EH (cell line): ENCODE measurements around the gene RNF138.
"Not testable (repeated sequence)": the region's sequence is repeated elsewhere in the genome, so short reads cannot be mapped to it uniquely, and the experiment has no call there.

Source experiments
- DNase-seq: peaks from one replicate; pipeline ENCODE4 v3.0.0-alpha.2; 2015; ENCODE audit warnings: low read depth

Gene RNF138

DNA sequence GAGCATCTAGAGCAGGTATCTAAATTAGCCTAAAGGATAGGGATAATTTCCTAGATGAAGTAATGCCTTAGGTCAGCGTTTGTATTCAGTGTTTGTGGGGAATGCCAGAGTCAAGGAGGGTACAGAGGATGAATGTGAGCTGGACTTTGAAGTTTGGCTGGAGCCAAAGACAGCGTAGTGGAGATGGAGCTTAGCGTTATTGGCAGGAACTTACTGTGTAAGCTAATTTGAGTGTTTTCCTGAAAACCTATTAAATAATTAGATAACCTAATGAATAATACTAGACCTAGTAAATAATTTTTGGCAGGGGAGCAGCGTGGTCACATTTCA, 4.2 kb downstream of the RNF138 start:
- no peak for DNase-seq

DNA sequence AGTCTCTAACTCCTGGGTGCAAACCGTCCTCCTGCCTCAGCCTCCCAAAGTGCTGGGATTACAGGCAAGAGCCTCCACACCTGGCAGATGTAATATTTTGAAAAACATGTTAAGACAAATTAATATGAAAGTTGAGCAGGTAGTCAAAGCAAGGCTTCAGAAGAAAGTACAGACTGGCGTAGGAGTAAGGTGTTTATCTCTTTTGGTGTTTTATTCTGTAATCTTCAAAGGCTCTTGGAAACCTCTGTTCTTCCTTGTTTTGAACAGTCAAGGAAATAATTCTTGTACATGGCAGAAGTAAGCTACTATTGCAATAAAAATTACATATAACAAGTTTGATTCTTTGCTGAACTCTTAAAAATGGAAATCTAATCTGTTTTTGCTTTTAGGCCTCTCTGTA, 5.3 kb downstream of the RNF138 start:
- no peak for DNase-seq

DNA sequence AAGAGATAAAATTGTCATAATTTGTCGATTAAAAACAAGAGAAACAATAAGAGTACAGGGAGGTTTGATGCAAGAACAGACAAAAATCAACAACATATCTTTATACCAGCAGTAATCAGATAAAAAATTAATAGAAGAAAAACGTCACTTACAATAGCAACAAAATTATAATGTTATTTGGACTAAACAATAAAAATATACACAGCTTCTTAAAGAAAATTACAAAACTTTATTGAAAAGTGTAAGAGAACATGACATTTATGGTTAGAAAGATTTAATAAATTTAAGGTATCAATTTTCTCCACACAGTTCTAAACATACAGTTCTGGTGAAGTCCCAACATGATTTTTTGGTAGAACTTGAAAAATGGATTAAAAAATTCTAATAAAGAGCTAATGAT, 12.8 kb downstream of the RNF138 start:
- no peak for DNase-seq

DNA sequence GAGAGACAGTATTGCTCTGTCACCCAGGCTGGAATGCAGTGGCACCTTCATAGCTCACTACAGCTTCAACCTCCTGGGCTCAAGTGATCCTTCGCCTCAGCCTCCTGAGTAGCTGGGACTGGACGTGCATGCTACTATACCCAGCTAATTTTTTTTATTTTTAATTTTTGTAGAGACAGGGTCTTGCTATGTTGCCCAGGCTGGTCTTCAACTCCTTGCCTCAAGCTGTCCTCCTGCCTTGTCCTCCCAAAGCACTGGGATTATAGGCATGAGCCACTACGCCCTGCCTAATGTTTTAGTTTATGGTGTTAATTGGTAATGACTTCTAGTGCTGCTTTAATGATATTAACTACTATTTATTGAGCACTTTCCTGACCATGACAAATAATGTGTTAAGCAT, 18.3 kb downstream of the RNF138 start:
- no peak for DNase-seq

DNA sequence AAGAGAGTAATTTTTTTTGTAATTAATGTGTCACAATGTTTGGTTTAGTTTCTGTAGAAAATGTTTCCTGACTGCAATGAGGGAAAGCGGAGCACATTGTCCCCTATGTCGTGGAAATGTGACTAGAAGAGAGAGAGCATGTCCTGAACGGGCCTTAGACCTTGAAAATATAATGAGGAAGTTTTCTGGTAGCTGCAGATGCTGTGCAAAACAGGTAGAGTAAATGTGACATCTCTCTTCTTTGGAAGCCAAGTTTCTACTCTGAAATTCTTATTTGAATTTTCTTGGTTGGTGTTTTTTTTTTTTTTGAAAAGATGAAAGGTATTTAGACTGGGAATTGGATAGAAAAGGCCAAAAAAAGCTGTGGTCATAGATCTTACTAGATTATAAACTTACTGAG, 20.0 kb downstream of the RNF138 start:
- no peak for DNase-seq

DNA sequence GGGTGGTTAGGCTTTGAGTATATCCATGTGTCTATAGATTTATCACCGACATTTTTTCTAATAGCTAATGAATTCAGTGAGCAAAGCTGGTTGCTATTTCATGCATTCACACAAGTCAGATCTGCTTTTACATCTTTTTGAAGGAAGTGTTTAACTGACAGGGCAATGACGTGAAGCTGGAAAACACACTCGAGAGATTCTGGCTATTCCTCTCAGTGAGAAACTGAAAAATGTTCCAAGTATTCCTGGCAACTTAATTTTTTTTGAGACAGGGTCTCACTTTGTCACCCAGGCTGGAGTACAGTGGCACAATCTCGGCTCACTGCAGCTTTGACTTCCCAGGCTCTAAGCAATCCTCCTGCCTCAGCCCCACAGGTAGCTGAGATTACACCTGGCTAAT, 21.2 kb downstream of the RNF138 start:
- DNase-seq = no peak

DNA sequence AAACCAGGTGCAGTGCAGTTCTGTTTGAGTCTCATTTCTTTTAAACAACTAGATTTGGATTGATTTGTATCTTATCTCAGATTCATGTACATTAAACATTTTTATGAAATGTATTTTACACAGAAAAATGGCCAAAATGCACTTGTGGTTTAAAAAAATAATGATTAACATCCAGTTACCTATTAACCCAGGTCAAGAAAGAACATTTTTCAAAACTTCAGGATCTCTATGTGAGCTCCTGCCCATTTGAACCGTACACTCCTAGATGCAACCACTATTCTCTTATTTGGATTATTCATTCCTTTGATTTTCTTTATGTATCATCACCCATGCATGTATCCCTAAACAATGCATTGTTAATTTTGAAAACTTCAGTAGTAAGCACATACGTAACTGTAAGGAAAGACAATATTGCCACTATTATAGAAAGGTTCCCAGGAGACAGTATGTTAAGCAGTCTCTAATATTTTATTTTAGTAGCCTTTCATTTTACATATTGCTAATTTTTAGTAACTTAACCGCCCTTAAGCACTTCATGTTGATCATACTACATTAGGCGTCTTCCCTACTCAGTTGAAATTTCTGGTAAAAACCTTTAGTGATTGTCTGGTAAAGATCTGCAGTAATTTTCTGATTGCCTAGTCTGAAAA, 22.7 kb downstream of the RNF138 start:
- no peak for DNase-seq

DNA sequence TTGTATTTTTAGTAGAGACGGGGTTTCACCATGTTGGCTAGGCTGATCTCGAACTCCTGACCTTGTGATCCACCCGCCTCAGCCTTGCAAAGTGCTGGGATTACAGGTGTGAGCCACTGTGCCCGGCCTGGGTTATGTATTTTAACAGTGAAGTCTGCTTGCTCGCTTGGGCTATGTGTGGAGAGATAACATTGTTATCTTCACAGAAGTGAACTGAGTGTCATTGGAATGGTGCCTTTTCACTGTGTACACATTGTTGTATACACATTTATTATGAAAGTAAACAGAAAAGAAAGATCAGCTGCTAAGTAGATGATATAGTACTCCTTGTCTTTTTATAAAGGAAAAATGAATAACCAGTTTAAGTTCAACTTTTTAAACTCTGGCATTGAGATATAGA, 30.4 kb downstream of the RNF138 start:
- DNase-seq = no peak

DNA sequence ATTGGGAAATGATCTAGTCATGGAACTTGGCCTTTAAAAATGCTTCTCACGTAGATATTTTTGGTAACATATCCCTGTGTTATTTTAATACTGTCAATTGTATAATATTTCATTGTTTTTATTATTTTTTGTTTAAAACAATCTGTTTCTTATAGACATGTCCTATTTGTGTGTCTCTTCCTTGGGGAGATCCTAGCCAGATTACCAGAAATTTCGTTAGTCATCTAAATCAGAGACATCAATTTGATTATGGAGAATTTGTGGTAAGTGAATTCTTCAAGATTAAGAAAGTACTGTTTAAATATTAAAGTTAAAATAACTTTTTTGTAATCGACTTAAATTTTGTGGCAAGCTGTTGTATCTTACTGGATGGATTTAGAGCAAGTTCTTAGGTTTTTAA, 34.9 kb downstream of the RNF138 start:
- no peak for DNase-seq

DNA sequence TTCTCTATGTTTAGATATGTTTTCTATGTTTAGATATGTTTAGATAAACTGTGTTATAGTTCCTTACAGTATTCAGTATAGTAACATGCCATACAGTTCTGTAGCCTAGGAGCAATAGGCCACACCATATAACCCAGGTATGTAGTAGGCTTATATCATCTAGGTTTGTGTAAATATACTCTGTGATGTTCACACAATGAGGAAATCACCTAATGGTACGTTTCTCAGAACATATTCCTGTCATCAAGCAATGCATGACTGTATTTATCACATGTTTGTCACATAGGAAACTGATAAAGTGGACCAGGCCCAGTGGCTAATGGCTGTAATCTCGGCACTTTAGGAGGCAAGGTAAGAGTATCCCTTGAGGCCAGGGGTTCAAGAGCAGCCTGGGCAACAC, 44.0 kb downstream of the RNF138 start:
- no peak for DNase-seq

DNA sequence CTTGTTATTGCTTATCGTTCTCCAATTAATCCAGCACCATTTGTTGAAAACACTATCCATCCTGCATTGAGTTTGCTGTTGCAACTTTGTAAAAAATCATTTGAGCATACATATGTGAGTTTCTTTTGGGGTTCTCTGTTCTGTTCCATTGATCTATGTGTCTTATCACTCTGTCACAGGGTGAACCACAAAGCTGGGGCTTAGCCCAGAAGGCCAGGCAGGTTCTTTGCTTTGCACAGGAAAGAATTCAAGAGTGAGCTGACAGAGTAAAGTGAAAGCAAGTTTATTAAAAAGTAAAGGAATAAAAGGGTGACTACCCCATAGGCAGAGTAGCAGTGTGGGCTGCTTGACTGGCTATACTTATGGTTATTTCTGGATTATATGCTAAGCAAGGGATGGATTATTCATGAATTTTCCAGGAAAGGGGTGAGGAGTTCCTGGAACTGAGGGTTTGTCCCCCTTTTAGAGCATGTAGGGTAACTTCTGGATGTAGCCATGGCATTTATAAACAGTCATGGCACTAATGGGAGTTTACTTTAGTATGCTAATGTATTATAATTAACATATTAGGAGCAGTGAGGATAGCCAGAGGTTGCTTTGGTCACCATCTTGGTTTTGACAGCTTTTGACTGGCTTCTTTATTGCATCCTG, 46.8 kb downstream of the RNF138 start:
- no peak for DNase-seq

DNA sequence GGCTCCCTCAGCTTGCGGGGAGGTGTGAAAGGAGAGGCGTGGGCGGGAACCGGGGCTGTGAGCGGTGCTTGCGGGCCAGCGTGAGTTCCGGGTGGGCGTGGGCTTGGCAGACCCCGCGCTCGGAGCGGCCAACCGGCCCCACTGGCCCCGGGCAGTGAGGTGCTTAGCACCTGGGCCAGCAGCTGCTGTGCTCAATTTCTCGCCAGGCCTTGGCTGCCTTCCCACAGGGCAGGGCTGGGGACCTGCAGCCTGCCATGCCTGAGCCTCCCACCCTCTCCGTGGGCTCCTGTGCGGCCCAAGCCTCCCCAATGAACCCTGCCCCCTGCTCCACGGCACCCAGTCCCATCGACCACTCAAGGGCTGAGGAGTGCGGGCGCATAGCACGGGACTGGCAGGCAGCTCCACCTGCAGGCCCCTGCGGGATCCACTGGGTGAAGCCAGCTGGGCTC, 48.2 kb downstream of the RNF138 start:
- DNase-seq = no peak

DNA sequence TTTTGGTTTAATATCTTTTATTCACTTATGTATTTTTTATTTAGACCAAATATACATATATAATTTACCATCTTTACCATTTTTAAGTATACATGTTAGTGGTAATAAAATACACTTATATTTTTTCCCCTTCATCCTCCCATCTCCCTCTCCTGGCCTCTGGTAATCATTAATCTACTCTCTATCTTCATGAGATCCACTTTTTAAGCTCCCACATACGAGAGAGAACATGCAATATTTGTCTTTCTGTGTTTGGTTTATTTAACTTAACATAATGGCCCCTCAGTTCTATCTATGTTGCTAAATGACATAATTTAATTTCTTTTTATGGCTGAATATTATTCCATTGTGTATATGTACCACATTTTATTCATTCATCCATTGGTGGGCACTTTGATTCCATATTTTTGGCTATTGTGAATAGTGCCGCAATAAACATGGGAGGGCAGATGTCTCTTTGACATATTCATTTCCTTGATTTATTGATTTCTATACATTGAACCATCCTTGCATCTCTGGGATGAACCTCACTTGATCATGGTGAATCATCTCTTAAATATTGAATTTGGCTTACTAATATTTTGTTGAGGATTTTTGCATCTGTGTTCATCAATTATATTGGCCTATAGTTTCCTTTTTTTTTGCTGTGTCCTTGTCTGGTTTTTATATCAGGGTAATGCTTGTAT, 56.7 kb downstream of the RNF138 start:
- DNase-seq = no peak

DNA sequence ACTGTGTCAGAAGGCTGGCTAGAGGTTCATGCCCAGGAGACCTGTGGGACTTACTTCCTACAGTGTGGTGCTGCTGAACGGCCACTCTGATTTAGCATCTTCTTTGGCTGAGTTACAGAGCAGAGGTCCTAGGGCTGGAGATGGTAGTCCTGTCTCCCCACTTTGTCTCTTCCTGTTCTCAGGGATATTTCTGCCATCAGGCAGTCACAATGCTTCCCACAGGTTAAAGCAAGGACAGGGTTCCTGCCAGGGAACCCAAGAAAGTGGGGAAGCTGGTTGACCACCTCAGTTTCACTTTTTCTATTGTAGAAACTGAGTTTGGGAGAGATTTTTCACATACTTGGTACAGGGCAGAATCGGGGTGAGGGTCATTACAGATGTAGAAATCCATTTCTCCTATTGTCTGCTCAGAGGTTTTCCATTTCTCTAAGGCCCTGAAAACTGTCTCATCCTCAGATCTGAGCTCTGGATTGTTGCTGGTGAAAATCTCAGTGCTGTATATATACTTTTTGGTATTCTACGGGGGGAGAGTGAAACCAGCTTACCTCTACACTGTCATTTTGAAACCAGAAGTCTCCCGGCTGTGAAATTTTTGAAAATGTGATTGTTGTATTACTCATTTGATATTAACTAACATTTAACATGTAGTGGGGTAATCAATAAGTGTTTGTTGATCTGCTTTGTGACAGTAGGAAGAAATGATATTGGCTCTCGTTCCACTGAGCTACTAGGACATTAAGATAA, 61.2 kb downstream of the RNF138 start:
- DNase-seq = no peak

DNA sequence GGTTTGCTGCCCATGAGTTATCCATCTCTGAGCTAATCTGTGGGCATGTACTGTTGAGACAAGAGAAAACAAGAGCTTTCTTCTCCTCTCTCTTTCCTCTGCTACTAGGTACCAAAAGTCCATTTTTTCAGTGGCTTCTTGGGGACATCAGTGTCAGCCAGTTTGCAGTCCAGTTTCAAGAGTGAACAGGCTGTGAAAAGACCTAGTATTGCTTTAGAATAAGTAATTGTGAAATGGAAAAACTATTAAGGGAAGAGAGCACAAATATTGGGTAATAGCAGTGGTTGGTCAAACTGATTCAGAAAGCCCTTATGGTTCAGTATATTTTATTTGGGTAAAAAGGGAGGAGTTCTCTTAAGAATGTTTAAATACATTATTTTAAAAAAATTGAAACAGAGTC, 65.2 kb downstream of the RNF138 start:
- DNase-seq = no peak

DNA sequence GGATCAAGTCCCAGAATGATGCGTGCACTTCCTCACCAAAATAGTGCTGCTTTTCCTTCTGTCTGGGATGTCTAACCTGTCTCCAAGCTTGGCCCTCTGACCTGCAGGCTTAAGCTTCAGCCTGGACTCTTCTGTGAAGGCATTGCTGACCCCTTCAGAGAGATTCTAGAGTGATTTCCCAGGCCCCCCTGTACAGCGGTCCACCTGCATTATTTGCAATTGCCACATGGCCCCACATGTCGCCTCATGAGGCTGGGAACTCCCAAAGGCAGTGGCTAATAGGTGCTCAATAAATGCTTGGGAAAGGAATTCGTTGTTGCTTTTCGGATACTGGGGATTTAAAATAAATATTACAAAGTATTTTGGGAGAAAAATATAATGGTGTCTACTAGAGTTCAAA, 65.9 kb downstream of the RNF138 start:
- DNase-seq = no peak

DNA sequence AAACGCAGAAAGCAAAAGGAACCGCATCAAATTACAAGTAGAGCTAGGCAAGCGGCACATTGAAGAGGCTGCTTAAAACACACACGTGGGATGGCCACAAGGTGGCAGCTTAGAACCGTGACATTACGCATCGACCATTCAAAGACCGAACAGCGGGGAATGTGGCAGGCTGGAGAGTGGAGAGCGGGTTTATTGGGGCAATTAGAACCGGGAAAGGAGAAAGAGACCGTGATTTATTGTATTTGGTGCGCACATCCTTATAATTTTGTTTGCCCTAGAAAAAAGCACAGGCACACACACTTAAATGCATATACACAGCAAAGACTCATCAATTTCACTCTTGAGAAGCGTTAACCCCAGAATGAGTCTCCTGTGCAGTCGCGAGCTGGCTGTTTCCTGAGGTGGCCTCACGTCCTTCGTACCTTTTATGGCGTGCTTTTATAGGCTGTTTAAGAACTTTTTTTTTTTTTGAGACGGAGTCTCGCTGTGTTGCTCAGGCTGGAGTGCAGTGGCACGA, 66.5 kb downstream of the RNF138 start:
- peak; percentile 86 for DNase-seq

DNA sequence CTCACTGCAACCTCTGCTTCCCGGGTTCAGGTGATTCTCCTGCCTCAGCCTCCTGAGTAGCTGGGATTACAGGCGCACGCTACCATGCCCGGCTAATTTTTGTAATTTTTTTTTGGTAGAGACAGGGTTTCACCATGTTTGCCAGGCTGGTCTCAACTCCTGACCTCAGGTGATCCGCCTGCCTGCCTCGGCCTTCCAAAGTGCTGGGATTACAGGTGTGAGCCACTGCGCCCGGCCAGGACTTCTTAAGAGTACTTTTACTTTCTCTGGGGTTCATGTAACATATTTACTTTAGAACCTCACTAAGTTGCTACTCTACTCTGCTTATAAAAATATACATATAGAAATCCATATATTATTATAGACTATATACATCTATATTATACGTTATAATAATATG, 67.0 kb downstream of the RNF138 start:
- DNase-seq = not testable (repeated sequence)

DNA sequence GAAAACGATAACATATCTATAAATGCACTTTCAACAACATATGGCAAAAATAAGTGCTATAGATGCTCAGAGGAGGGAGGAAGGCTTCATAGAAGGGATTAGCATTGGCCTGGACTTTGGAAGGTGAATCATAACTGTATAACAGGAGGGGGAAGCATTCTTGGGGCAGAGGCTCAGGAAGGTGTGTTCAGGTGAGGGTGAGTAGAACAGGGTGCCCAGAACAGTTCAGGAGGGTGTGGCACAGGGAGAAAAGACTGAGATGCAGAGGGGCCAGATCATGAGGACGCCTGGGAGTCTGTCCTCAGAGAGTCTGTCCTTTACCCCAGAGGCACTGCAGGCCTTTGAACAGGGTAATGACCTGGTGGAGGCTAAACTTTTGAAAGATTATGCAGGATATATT, 68.9 kb downstream of the RNF138 start:
- no peak for DNase-seq

DNA sequence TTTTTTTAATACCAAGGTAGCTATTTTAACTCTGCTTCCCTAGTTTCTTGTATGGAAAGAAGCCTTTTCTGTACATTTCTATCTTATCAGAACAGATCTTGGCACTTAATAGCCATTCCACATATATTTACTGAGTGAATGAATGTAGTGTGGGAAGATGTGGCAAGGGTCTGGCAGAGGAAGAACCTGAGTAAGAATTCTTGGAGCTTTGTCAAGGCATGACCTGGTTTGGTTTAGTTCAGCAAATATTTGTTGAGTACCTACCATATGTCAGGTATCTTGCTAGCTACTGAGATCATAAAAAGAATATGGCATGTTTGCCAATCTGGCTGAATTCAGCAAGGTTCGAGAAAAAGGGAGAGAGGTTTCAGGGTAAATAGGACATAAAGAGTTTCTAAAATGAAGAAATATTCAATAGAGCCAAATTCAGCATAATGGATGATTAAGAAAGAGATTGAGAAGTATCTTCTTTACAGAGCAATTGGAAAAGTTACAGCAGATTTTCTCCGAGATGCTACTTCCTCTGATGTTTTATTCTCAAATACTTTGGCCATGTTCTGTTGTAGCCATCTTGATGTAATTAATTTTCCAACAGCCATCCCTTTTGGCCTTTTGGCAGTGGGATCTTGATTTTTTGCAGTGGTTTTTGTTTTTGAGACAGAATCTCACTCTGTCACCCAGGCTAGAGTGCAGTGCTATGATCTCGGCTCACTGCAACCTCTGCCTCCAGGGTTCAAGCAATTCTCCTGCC, 76.5 kb downstream of the RNF138 start:
- no peak for DNase-seq

DNA sequence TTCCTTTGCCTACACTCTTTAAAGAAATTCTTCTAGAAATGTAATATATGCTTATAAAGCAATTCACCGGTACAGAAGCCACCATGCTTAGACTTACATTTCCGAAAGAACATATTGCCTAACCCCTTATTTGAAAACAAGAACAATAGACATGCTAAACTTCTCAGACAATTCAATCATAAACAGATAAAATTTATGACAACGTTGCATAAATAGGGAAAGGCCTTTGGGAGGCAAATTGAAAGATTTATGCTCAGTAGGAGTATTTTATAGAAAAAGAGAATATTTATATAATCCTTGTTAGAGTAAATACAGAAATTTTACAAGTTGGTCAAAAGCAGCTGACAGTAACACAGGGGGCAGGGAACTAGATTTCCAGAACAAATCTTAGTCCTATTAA, 82.0 kb downstream of the RNF138 start:
- DNase-seq = no peak

DNA sequence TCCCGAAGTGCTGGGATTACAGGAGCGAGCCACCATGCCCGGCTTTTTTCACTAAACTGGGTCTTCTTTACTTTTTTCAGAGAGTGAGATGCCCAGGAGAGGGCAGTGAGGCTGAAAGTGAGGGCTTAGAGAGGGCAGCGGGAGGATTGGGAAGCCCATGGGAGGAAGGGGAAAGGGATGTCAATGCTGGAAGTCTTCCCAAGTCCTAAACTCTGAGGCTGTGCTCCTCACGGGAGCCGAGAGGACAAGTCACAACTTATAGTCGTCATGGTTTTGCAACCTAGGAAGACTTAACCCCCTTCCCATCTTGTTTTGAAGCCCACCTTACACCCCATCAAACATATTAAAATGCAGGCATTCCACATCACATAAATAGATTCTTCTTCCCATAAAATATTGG, 83.0 kb downstream of the RNF138 start:
- no peak for DNase-seq
